OCI-M1 (cell line): Measurements from ENCODE around the gene LRRC8D.

Experiments
- DNase-seq: peaks from one replicate; lab custom pipeline; 2025; lab: John Stamatoyannopoulos, UW

LRRC8D gene

GRCh38 chr1:89834083-89834704, 13.4 kb downstream of the LRRC8D start:
- DNase-seq = no peak

GRCh38 chr1:89836252-89837035, 15.6 kb downstream of the LRRC8D start:
- DNase-seq = no peak

GRCh38 chr1:89837036-89837481, 16.2 kb downstream of the LRRC8D start:
- DNase-seq = no peak

GRCh38 chr1:89837510-89837909, 16.7 kb downstream of the LRRC8D start:
- DNase-seq = no peak

- DNase-seq = no peak
These were observed 18.7 kb downstream of the LRRC8D start for GRCh38 chr1:89839516-89839915.

- no peak for DNase-seq
These were observed 20.7 kb downstream of the LRRC8D start for GRCh38 chr1:89841507-89841906.

GRCh38 chr1:89842567-89843272, 21.9 kb downstream of the LRRC8D start:
- DNase-seq = peak; percentile 80

GRCh38 chr1:89843273-89844130, 22.7 kb downstream of the LRRC8D start:
- DNase-seq = peak; percentile 80

- DNase-seq = no peak
These were observed 23.5 kb downstream of the LRRC8D start for GRCh38 chr1:89844241-89844807.

GRCh38 chr1:89844860-89845259, 24.0 kb downstream of the LRRC8D start:
- DNase-seq = no peak

GRCh38 chr1:89847191-89847729, 26.4 kb downstream of the LRRC8D start:
- no peak for DNase-seq

- DNase-seq = no peak
These were observed 30.1 kb downstream of the LRRC8D start for GRCh38 chr1:89850844-89851415.

- DNase-seq = no peak
These were observed 33.3 kb downstream of the LRRC8D start for GRCh38 chr1:89854140-89854539.

- DNase-seq = peak; percentile 38
These were observed 34.7 kb downstream of the LRRC8D start for GRCh38 chr1:89855413-89856123.

- DNase-seq = no peak
These were observed 42.5 kb downstream of the LRRC8D start for GRCh38 chr1:89863165-89863830.

GRCh38 chr1:89865498-89866382, 44.9 kb downstream of the LRRC8D start:
- peak; percentile 28 for DNase-seq

GRCh38 chr1:89866568-89866967, 45.7 kb downstream of the LRRC8D start:
- no peak for DNase-seq

- no peak for DNase-seq
These were observed 50.2 kb downstream of the LRRC8D start for GRCh38 chr1:89870998-89871397.
